ENCODE data around the gene CHMP4A. TPM values are rescaled to one million over a fixed set of nuclear protein-coding genes. Genes with fewer than 3 reads are reported as not detected.
A peak's percentile ranks its signal among the peaks of the same experiment; 100 is the strongest.

Gene CHMP4A
- total and polyA plus RNA-seq, 9 of the 15 experiments (the other 6 are each of a cell fraction or from before 2014, with no cell fraction given) = 28.8 to 104 (median 52.7) TPM

DNA sequence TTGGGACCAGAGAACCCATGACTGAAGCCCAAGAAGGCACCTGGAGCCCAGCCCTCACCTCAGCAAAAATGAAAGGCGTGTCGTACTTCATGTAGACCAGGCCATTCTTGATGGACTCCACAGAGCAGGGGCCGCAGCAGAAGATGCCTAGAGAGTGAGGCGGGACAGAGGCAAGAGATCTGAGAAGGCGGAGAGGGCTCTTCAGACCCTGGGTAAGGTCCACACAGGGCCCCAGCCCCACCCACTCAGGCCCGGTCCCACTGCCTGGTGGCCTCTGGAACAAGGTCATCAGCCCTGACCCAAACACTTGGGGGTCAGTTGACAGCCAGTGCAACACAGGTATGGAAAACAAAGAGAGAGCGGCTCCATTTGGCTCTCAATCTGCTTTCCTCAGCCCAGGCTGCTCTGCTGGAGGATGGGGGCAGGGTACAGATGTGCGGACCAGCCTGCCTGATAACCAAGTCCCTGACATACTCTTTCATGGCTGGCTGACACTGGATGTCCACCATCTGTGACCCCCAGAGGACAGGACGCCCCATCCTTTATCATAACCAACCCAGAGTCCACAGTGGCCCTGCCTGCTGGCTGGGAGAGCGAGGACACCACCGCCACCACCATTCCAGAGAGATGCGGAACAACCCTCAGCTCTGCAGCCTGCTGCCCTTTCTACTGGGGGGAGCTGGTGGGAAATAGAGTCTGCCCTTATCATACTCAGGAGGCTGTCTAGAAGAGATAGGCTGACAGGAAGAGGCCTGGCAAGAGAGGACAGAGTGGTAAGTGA lies 42.8 kb upstream of the CHMP4A start (continued):
- TF ChIP-seq NRF1 (conservative IDR thresholded peaks at IDR 0.05 in 1 of 2, IDR thresholded peaks at IDR 0.05 in 1 of 2) = 0 out of 4 replicates have a peak, but pooled peaks of 1 of the 2 experiments have one; percentile 14
- peak; percentile 63; the same call in 1 of the 2 replicates for TF ChIP-seq SOX6 (IDR thresholded peaks at IDR 0.05)
- TF ChIP-seq RBFOX2 (IDR thresholded peaks at IDR 0.05; ENCODE audit: low read depth, low read length) = no peak
- TF ChIP-seq ZNF766 (CRISPR knock-in tag; conservative IDR thresholded peaks at IDR 0.05) = no peak
- TF ChIP-seq, protein P1, sequence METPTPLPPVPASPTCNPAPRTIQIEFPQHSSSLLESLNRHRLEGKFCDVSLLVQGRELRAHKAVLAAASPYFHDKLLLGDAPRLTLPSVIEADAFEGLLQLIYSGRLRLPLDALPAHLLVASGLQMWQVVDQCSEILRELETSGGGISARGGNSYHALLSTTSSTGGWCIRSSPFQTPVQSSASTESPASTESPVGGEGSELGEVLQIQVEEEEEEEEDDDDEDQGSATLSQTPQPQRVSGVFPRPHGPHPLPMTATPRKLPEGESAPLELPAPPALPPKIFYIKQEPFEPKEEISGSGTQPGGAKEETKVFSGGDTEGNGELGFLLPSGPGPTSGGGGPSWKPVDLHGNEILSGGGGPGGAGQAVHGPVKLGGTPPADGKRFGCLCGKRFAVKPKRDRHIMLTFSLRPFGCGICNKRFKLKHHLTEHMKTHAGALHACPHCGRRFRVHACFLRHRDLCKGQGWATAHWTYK (CRISPR knock-in tag; IDR thresholded peaks at IDR 0.05) = no peak
- TF ChIP-seq, protein P2, sequence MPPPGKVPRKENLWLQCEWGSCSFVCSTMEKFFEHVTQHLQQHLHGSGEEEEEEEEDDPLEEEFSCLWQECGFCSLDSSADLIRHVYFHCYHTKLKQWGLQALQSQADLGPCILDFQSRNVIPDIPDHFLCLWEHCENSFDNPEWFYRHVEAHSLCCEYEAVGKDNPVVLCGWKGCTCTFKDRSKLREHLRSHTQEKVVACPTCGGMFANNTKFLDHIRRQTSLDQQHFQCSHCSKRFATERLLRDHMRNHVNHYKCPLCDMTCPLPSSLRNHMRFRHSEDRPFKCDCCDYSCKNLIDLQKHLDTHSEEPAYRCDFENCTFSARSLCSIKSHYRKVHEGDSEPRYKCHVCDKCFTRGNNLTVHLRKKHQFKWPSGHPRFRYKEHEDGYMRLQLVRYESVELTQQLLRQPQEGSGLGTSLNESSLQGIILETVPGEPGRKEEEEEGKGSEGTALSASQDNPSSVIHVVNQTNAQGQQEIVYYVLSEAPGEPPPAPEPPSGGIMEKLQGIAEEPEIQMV (tag; conservative IDR thresholded peaks at IDR 0.05; ENCODE audit: low read depth) = no peak
- TF ChIP-seq ZFX (CRISPR knock-in tag; IDR thresholded peaks at IDR 0.05) = no peak
- peak; percentile 87 for TF ChIP-seq STAT5A (IDR thresholded peaks at IDR 0.05; ENCODE audit: borderline replicate concordance, low read length)
- peak; percentile 65 for TF ChIP-seq HDAC3 (IDR thresholded peaks at IDR 0.05; ENCODE audit: borderline replicate concordance, partially characterized antibody)
- 0 out of 4 replicates have a peak, but pooled peaks of 1 of the 2 experiments have one; percentile 18 for TF ChIP-seq FOXK2 (conservative IDR thresholded peaks at IDR 0.05 in 1 of 2, IDR thresholded peaks at IDR 0.05 in 1 of 2; ENCODE audit: low read depth in 2 of 2)
- no peak for TF ChIP-seq PRMT5 (CRISPR knock-in tag; IDR thresholded peaks at IDR 0.05)
- no peak for TF ChIP-seq ZC3H8 (IDR thresholded peaks at IDR 0.05)
- TF ChIP-seq YY1 (IDR thresholded peaks at IDR 0.05; ENCODE audit: borderline replicate concordance in 1 of 3, control insufficient read depth in 1 of 3, extremely low read depth in 1 of 3, insufficient read depth in 3 of 3, insufficient read length in 1 of 3, insufficient replicate concordance in 2 of 3, low read depth in 1 of 3, low read length in 2 of 3) = peak in 1 of 3 experiments; percentile 40
- TF ChIP-seq CXXC5 (CRISPR knock-in tag; IDR thresholded peaks at IDR 0.05) = peak; percentile 62
- no peak for TF ChIP-seq NFATC3 (IDR thresholded peaks at IDR 0.05)
- TF ChIP-seq, protein P3, sequence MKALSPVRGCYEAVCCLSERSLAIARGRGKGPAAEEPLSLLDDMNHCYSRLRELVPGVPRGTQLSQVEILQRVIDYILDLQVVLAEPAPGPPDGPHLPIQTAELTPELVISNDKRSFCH (CRISPR knock-in tag; IDR thresholded peaks at IDR 0.05) = no peak
- TF ChIP-seq, protein P3 (tag; IDR thresholded peaks at IDR 0.05) = 0 out of 2 replicates have a peak, but pooled peaks have one; percentile 40
- TF ChIP-seq PHB2 (IDR thresholded peaks at IDR 0.05; ENCODE audit: low read depth) = peak; percentile 75; the same call in 1 of the 2 replicates
- peak; percentile 87 for TF ChIP-seq GATA2 (CRISPR knock-in tag; IDR thresholded peaks at IDR 0.05)
- TF ChIP-seq, protein P4, sequence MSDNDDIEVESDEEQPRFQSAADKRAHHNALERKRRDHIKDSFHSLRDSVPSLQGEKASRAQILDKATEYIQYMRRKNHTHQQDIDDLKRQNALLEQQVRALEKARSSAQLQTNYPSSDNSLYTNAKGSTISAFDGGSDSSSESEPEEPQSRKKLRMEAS (CRISPR knock-in tag; IDR thresholded peaks at IDR 0.05) = peak; percentile 58; the same call in 1 of the 2 replicates
- peak; percentile 84 to 86 for TF ChIP-seq KDM1A (IDR thresholded peaks at IDR 0.05)
- TF ChIP-seq MTA2 (IDR thresholded peaks at IDR 0.05; ENCODE audit: low read depth) = peak; percentile 61; the same call in 1 of the 2 replicates
- 0 out of 2 replicates have a peak, but pooled peaks have one; percentile 72 for TF ChIP-seq DMBX1 (CRISPR knock-in tag; IDR thresholded peaks at IDR 0.05; ENCODE audit: borderline replicate concordance)

Data from K562 (cell line).